ENCODE data around the gene PCDHGC4. TPM values are rescaled to one million over a fixed set of nuclear protein-coding genes. Genes with fewer than 3 reads are reported as not detected.
A peak's percentile ranks its signal among the peaks of the same experiment; 100 is the strongest.

The PCDHGC4 gene
- total RNA-seq, 1 donor from 2014 or later: 1.8 TPM

DNA sequence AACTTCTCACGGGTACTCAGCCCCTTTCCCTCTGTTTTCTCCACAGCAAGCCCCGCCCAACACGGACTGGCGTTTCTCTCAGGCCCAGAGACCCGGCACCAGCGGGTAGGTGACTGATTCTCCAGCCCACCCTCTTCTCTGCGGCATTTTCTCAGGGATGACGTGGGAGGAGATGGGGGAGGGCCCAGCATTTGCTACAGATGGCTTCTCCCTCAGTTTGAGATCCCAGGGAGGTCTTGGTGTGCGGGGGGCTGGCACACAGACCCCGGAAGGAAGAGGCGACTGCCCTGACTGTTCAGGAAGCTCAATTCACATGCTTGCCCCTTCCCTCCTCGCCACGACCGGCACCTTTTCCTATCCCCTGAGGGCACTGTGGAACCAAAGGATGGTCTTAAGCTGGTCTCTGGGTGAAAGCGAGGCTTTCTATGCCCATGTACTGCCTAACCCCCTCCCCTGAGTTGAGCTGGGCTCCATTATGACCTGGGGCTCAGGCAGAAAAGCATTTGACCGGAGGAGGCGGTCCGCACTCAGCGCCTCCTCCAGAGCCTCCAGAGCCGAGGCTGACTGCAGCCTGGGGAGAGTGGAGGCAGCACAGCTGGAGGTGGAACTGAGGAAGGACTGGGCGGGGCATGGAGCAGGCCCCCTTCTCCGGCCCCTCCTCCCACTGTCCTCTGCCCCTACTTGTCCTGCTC is 10.1 kb downstream of the PCDHGC4 start:
- Histone ChIP-seq H3K27ac (replicated peaks) (peak overlapping the region; percentile 23), H3K27me3 (ENCODE audit: low read depth) (no peaks in the 10 kb centered on the region), H3K4me3 (no peak overlapping the region), H3K4me1 (peaks cover 36% of the 10 kb centered on the region), H3K36me3 (peaks cover 62% of the 10 kb centered on the region), H3K9me3 (replicated peaks) (no peaks in the 10 kb centered on the region)
- intact Hi-C loops (cut with micrococcal nuclease): no loop called here
- TF ChIP-seq, protein P1, sequence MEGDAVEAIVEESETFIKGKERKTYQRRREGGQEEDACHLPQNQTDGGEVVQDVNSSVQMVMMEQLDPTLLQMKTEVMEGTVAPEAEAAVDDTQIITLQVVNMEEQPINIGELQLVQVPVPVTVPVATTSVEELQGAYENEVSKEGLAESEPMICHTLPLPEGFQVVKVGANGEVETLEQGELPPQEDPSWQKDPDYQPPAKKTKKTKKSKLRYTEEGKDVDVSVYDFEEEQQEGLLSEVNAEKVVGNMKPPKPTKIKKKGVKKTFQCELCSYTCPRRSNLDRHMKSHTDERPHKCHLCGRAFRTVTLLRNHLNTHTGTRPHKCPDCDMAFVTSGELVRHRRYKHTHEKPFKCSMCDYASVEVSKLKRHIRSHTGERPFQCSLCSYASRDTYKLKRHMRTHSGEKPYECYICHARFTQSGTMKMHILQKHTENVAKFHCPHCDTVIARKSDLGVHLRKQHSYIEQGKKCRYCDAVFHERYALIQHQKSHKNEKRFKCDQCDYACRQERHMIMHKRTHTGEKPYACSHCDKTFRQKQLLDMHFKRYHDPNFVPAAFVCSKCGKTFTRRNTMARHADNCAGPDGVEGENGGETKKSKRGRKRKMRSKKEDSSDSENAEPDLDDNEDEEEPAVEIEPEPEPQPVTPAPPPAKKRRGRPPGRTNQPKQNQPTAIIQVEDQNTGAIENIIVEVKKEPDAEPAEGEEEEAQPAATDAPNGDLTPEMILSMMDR (IDR thresholded peaks at IDR 0.05; ENCODE audit: borderline replicate concordance): no peak
- no peak for DNase-seq

DNA sequence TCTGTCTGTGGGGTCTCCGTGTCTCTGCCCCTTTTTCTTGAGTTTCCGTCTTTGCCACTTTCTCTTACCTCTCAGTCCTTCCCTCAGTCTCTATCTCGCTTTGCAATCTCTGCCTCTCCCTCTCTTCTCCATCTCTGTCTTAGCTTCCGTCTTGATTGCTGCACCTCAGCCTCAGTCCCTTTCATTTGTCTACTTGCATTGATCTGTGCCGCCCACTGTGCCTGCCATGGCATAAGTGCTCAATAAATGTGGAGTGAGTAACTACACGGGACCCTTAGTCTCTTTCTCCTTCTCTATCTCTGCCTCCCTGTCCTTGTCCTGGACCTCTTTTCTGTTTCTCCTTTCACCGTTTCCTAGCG is 10.6 kb downstream of the PCDHGC4 start:
- Histone ChIP-seq H3K9me3 (replicated peaks) (no peaks in the 10 kb centered on the region), H3K36me3 (peaks cover 63% of the 10 kb centered on the region), H3K4me1 (peaks cover 36% of the 10 kb centered on the region), H3K27ac (replicated peaks) (peak overlapping the region; percentile 23), H3K4me3 (no peak overlapping the region), H3K27me3 (ENCODE audit: low read depth) (no peaks in the 10 kb centered on the region)
- TF ChIP-seq, protein P1 (IDR thresholded peaks at IDR 0.05; ENCODE audit: borderline replicate concordance): no peak
- no peak for DNase-seq
- intact Hi-C loops (cut with micrococcal nuclease): no loop called here

DNA sequence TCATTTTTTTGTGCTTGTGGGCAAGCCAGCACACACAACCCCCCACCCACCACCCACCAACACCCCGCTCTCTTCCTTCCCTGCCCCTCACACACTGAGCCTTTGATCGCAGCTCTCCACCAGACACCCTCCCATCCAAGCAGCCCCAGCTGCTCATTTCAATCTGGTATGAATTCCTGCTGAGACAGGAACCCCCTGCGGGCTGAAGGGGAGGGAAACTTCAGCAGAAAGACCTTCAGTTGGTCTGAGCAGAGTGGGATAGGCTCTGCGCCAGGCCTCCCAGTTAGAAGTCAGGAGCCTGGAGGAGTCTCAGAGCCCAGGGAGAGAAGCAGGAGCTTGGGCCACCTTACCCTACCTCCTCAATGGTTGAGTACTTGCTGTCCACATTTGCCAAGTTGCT is 11.2 kb downstream of the PCDHGC4 start:
- H3K4me3 ChIP-seq: no peak overlapping the region
- H3K9me3 ChIP-seq (replicated peaks): no peaks in the 10 kb centered on the region
- peaks cover 36% of the 10 kb centered on the region for H3K4me1 ChIP-seq
- no peak for DNase-seq
- TF ChIP-seq, protein P1 (IDR thresholded peaks at IDR 0.05; ENCODE audit: borderline replicate concordance): no peak
- intact Hi-C loops (cut with micrococcal nuclease): no loop called here
- H3K36me3 ChIP-seq: peaks cover 62% of the 10 kb centered on the region
- no peaks in the 10 kb centered on the region for H3K27me3 ChIP-seq (ENCODE audit: low read depth)
- H3K27ac ChIP-seq (replicated peaks): no peak overlapping the region

DNA sequence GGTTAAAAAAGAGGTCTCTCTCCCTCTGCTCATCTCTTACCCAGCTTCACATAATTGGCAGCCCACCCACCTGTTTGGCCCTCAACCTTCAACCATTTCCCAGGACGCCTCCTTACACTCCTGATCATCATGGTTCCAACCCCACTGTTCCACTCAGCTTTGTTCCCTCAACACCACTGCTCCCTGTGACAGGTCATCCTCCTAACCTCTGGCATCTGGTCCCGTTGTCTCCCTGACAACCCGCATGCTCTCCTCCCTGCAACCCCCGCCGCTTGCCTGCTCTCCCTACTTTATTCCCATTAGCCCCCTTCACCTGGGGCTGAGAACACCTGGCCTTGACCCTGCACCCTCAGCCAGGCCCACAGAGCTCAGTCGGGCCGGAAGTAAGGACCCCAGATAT is 16.9 kb downstream of the PCDHGC4 start:
- DNase-seq: no peak
- H3K27ac ChIP-seq (replicated peaks): no peak overlapping the region
- peaks cover 54% of the 10 kb centered on the region for H3K36me3 ChIP-seq
- no peak overlapping the region for H3K4me3 ChIP-seq
- intact Hi-C loops (cut with micrococcal nuclease): no loop called here
- peaks cover 13% of the 10 kb centered on the region for H3K4me1 ChIP-seq
- no peaks in the 10 kb centered on the region for H3K9me3 ChIP-seq (replicated peaks)
- H3K27me3 ChIP-seq (ENCODE audit: low read depth): no peaks in the 10 kb centered on the region
- TF ChIP-seq, protein P1 (IDR thresholded peaks at IDR 0.05; ENCODE audit: borderline replicate concordance): no peak

DNA sequence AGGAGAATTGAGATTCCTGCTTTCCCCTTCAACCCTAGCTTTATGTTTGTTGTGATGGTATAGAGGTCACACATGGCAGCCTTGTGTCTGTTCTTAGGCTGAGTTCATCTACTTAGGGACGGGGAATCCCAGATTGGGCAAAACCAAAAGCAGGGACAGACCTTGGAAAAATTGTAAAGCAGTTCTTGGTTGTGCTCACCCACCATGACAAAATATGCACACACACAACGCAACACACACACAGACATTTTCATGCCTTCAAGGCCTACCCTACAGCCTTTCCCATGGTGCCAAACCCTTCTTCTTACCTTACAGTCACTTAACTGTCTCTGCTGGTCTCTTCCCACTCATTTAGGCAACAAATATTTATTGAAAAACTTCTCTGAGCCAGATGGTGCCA is 18.9 kb downstream of the PCDHGC4 start:
- Histone ChIP-seq H3K27ac (replicated peaks) (no peak overlapping the region), H3K27me3 (ENCODE audit: low read depth) (no peaks in the 10 kb centered on the region), H3K4me3 (no peak overlapping the region), H3K4me1 (peaks cover 33% of the 10 kb centered on the region), H3K36me3 (peaks cover 39% of the 10 kb centered on the region), H3K9me3 (replicated peaks) (no peaks in the 10 kb centered on the region)
- intact Hi-C loops (cut with micrococcal nuclease): no loop called here
- TF ChIP-seq, protein P1 (IDR thresholded peaks at IDR 0.05; ENCODE audit: borderline replicate concordance): no peak
- no peak for DNase-seq
